22Rv1 (cell line): ENCODE results near the gene NPPB.

Experiments used
- H3K27ac ChIP-seq: fragments of 450-650 bp; 2 replicates; pipeline ENCODE4 v1.5.1; 2017
- CTCF ChIP-seq: fragments of 450-650 bp; IDR thresholded peaks from 2 replicates; pipeline ENCODE4 v1.5.1; 2017; ENCODE audit warnings: mild to moderate bottlenecking
- ZFX ChIP-seq: fragments of 450-650 bp; IDR thresholded peaks from 2 replicates; pipeline ENCODE4 v1.6.1; 2017; ENCODE audit warnings: antibody characterized with exemption, borderline replicate concordance

The NPPB gene

GRCh38 chr1:11887666-11888007, 28.9 kb upstream of the NPPB start:
- H3K27ac ChIP-seq, result no peak overlapping the region
- TF ChIP-seq ZFX (no peak), CTCF (no peak)

- no peak for TF ChIP-seq CTCF
- TF ChIP-seq ZFX, result no peak
- no peak overlapping the region for H3K27ac ChIP-seq
Measured at GRCh38 chr1:11886986-11887665, 28.4 kb upstream of the NPPB start.

- H3K27ac ChIP-seq, result no peak overlapping the region
- TF ChIP-seq CTCF, result no peak
- no peak for TF ChIP-seq ZFX
Measured at GRCh38 chr1:11885916-11886315, 27.2 kb upstream of the NPPB start.

- no peak overlapping the region for H3K27ac ChIP-seq
- TF ChIP-seq ZFX (no peak), CTCF (no peak)
Measured at GRCh38 chr1:11882814-11883538, 24.2 kb upstream of the NPPB start.

GRCh38 chr1:11881749-11882441, 23.1 kb upstream of the NPPB start:
- no peak for TF ChIP-seq ZFX
- TF ChIP-seq CTCF, result no peak
- no peak overlapping the region for H3K27ac ChIP-seq

- TF ChIP-seq ZFX, result no peak
- TF ChIP-seq CTCF, result no peak
- H3K27ac ChIP-seq, result no peak overlapping the region
Measured at GRCh38 chr1:11880911-11881748, 22.4 kb upstream of the NPPB start.
